Fibroblast of pulmonary artery (primary cell): Measurements from ENCODE around the gene PPP1R1B.

ENCODE experiments used
- DNase-seq: peaks from one replicate; pipeline ENCODE4 v3.0.0-alpha.2; 2010; ENCODE audit warnings: low read depth
- H3K4me3 ChIP-seq: replicated peaks from 2 replicates; pipeline ENCODE4 v1.5.1; 2011; ENCODE audit warnings: low read depth, mild to moderate bottlenecking, control low read depth, low read length, moderate library complexity
- CTCF ChIP-seq: IDR thresholded peaks from 2 replicates; pipeline ENCODE4 v1.5.1; 2011; ENCODE audit warnings: mild to moderate bottlenecking, control low read depth, low read length, inconsistent platforms; ENCODE audit errors: missing control alignments

The PPP1R1B gene

GRCh38 chr17:39597372-39598046 is 29.2 kb upstream of the PPP1R1B start:
- no peak for DNase-seq
- TF ChIP-seq CTCF = no peak
- no peak overlapping the region for H3K4me3 ChIP-seq

- TF ChIP-seq CTCF = no peak
- DNase-seq = no peak
- no peak overlapping the region for H3K4me3 ChIP-seq
Observed at GRCh38 chr17:39598047-39598481, 28.7 kb upstream of the PPP1R1B start.

- no peak for DNase-seq
- H3K4me3 ChIP-seq = no peak overlapping the region
- TF ChIP-seq CTCF = no peak
Observed at GRCh38 chr17:39598630-39599003, 28.1 kb upstream of the PPP1R1B start.

GRCh38 chr17:39599004-39599664 is 27.6 kb upstream of the PPP1R1B start:
- TF ChIP-seq CTCF = no peak

GRCh38 chr17:39599665-39600231 is 27.0 kb upstream of the PPP1R1B start:
- TF ChIP-seq CTCF = no peak
- no peak for DNase-seq
- no peak overlapping the region for H3K4me3 ChIP-seq

More at GRCh38 chr17:39599004-39599664, 27.6 kb upstream of the PPP1R1B start:
- H3K4me3 ChIP-seq = no peak overlapping the region
- DNase-seq = no peak

- no peak for DNase-seq
- H3K4me3 ChIP-seq = no peak overlapping the region
- no peak for TF ChIP-seq CTCF
Observed at GRCh38 chr17:39600288-39600996, 26.3 kb upstream of the PPP1R1B start.
